RPMI8226 (cell line): ENCODE measurements around the gene TPI1.
A peak's percentile ranks its signal among the peaks of the same experiment; 100 is the strongest.

ENCODE experiments used
- DNase-seq: peaks from one replicate; pipeline ENCODE4 v3.0.0-alpha.2; 2015

The TPI1 gene

DNA sequence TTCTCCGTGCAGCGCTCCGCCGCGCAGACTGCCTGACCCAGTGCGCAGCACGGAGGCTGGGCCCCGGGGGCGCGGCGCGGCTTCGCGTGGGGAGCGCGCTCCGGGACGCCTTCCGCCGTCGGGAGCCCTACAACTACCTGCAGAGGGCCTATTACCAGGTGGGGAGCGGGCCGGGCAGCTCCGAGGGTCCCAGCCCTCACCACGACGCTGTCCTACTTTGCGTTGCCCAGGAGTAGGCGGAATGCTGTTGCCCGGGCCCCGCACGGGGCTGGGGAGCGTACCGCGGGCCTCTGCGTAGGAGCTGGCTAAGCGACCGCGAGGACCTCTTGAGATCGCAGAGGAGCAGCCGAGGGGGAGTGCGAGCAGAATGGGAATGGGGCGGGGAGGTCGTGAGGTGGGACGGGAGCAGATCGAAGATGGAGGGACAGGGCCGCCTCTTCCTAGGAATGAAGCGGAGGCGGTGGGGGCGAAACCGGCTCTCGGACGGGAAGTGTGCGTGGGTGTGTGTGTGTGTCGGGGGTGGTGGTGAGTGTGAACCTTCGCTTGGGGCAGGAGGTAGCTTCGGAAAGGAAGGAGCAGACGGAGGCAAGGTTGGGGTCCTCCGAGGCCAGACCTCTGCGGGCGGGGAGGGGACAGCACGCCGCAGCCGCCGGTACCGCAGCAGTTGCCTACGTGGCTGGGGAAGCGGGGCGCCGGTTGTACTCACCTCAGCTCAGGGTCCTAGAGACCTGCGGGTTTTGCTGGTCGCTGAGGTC lies 38.4 kb upstream of the TPI1 start:
- no peak for DNase-seq

DNA sequence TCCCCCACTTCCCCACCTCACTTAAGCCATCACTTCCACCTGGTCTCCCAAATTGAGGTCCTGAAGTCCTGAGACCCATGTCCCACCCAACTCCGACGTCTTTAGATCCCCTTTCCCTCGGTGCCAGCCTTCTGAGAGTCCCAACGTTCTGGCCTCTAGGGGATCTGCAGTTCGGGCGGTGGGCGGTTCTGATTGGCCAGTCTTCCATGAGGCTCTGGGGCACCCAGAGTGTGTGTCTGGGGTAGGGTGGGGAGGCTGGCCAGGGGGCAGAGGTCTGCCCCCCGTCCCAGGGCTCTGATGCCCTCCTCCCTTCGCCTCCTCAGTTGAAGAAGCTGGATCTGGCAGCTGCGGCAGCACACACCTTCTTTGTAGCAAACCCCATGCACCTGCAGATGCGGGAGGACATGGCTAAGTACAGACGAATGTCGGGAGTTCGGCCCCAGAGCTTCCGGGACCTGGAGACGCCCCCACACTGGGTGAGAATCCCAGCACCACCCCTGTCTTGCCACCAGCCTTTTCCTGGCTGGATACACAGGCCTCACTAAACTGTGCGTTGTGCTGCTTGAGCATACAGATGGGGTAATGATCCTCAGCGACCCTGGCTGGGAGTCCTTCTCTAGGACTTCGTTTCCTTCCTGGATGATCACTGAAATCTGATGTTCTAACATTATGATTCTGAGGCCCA lies 37.7 kb upstream of the TPI1 start:
- DNase-seq: no peak

DNA sequence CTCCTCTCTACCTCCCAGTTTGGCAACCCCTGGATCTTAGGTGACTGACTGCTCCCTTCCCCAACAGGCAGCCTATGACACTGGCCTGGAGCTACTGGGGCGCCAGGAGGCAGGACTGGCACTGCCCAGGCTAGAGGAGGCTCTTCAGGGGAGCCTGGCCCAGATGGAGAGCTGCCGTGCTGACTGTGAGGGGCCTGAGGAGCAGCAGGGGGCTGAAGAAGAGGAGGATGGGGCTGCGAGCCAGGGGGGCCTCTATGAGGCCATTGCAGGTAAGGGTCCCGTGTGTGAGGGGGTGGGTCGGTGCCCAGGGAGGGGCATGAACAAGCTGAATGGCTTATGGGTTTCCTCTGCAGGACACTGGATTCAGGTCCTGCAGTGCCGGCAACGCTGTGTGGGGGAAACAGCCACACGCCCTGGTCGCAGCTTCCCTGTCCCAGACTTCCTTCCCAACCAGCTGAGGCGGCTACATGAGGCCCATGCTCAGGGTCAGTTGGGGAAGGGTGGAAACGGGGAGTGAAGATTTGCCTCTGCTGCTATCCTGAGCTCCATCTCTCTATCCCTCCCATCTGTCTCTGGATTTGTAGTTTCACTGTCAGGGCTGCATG lies 36.9 kb upstream of the TPI1 start:
- no peak for DNase-seq

DNA sequence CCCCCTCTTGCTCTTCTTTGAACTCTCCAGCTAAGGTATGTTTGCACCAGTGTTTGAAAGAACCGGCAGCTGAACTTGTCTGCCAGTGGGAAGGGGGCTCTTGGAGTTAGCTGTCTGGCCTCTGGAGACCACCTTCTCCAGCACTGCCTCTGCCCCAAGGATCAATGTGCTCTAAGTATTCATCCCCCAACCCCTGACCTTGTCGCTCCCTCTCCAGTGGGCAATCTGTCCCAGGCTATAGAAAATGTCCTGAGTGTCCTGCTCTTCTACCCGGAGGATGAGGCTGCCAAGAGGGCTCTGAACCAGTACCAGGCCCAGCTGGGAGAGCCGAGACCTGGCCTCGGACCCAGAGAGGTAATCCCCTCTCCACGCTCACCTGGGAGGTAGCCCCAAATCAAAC lies 36.3 kb upstream of the TPI1 start:
- no peak for DNase-seq

DNA sequence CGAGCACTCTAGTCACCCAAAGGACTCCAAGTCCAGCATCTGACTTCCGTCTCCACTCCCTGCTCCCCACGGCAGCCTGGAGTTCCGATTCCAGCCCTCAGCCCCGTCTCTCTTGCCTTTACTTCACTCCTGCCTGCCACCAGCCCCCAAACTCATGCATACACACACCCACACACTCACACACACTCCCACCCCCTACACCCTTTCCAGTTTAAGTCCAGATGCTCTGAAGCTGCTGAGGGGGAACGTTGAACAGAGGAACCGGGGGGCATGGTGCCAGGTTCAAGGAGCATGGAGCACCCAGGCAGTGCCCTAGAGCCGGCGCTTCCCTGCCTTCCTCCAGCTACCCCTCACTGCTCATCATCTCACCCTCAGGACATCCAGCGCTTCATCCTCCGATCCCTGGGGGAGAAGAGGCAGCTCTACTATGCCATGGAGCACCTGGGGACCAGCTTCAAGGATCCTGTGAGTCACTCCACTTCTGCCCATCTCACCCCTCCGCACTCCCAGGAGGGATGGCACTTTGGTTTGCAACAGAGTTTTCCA lies 35.8 kb upstream of the TPI1 start:
- DNase-seq: no peak

DNA sequence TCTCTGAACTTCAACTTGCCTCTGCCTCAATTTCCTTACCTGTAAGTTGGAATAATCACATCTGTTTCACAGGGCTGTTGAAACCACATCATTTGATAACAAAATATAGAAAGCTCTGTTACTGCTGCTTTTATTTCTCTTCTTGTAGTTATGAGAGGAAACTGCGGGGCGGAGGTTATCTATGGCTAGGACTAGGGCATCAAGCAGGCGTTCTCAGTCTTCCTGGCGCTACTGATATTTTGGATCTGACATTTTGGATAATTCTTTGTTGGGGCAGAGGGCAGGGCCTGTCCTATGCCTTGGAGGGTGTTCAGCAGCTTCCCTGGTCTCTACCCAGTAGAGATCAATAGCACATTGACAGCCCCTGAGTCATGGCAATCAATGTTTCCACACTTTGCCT lies 35.2 kb upstream of the TPI1 start:
- DNase-seq: no peak

- DNase-seq: no peak
These were observed 34.0 kb upstream of the TPI1 start for GRCh38 chr12:6833189-6833890.

DNA sequence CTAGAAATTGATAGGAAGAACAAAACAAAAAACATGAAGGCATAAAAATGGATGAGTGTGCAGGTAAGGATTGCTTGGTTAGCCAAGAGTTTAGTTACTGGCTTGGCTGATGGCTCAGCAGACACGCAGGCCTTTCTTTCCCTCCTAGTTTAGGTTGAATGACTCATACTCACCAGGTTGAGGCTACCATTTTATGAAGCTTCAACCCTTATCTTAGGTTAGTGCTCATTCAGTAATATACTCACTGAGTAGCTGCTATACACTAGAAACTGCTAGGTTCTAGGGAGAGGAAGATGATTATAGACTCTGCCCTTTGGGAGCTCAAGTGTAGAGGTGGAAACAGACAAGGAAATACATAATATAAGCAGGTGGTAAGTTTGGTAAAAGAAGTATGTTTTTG lies 33.1 kb upstream of the TPI1 start:
- no peak for DNase-seq

GRCh38 chr12:6834873-6835272 lies 32.5 kb upstream of the TPI1 start:
- DNase-seq: no peak

DNA sequence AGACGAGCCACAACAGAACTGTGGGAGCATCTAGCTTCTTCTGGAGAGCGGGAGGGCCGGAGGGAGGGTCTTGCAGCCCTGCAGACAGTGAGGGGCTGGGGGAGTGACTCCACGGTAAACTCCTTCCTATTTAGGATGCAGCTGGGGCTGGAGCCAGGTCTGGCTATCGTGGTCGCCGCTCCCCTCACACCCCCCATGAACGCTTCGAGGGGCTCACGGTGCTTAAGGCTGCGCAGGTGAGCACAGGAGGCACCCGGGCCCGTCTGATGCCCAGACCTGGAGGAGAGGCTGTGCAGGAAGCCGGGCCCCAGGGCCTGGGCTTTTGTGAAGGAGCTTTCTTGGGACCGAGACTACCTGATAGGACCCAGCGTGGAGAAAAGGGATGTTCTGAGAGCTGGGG lies 30.5 kb upstream of the TPI1 start:
- DNase-seq: no peak

GRCh38 chr12:6837370-6838060 lies 29.8 kb upstream of the TPI1 start:
- no peak for DNase-seq

GRCh38 chr12:6838854-6839253 lies 28.5 kb upstream of the TPI1 start:
- DNase-seq: no peak

- peak; percentile 95 for DNase-seq
These were observed 27.7 kb upstream of the TPI1 start for GRCh38 chr12:6839482-6840201.

GRCh38 chr12:6840330-6840729 lies 27.0 kb upstream of the TPI1 start:
- no peak for DNase-seq

GRCh38 chr12:6840761-6841515 lies 26.4 kb upstream of the TPI1 start, which contains the start of gene GNB3:
Gene GNB3 (plus strand): TSS chr12:6840925. CDS start chr12:6841288, 363 bp downstream.
- no peak for DNase-seq

- DNase-seq: no peak
These were observed 25.3 kb upstream of the TPI1 start for GRCh38 chr12:6842075-6842474.

DNA sequence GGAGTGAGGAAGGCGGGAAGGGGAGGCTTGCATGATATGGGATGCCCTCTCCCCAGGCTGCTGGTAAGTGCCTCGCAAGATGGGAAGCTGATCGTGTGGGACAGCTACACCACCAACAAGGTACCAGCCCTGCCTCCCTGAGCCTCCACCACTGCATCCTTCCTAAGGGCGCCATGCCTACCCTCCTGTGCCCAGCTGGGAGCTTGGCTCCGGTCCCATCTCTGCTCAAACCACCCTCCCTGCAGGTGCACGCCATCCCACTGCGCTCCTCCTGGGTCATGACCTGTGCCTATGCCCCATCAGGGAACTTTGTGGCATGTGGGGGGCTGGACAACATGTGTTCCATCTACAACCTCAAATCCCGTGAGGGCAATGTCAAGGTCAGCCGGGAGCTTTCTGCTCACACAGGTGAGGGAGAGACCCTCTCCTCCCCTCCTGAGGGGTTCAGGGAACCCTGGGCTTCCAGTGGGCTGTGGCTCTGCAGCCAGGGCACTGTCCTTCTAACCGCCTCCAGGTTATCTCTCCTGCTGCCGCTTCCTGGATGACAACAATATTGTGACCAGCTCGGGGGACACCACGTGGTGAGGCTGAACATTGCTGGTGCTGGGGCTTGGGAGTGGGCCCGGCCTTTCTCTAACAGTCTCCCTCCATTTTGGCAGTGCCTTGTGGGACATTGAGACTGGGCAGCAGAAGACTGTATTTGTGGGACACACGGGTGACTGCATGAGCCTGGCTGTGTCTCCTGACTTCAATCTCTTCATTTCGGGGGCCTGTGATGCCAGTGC lies 24.0 kb upstream of the TPI1 start:
- peak; percentile 62 for DNase-seq

GRCh38 chr12:6845395-6845794 lies 21.9 kb upstream of the TPI1 start:
- DNase-seq: no peak

DNA sequence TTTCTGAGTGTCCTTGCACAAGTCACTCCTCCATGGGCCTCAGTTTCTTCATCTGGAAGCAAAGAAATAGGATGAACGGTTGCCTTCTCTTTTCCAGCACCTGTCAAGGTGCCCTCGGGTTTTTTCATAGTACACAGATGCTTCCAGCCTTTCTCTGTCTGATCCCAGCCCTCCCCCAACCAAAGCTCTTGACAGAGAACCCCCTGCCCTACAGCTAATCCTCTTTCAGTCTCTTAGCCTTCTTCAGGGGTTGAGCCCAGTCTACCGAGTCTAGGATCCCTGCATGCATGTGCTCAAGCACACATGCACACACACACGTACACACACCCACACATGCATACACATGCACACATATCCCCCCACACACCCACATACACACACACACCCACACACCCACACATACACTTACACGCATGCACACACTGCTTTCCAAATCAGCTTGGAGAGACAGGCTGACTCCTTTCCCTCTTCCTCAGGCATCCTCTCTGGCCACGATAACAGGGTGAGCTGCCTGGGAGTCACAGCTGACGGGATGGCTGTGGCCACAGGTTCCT lies 20.9 kb upstream of the TPI1 start:
- no peak for DNase-seq

GRCh38 chr12:6847676-6848075 lies 19.7 kb upstream of the TPI1 start:
- DNase-seq: no peak
